BLaER1 treated with 17β-estradiol and CSF1 and Interleukin-3, amounts not matched to agents 10 nM and 100 nM (cell line): ENCODE measurements around the gene RARS1.
"Not testable (repeated sequence)": the region's sequence is repeated elsewhere in the genome, so short reads cannot be mapped to it uniquely, and the experiment has no call there.

ENCODE experiments used
- H3K27ac ChIP-seq, 11 experiments: shearing (Covaris generic); formaldehyde crosslinking; 2 replicates each; pipeline ENCODE4 v1.8.1; 2022
- H3K27me3 ChIP-seq, 11 experiments: shearing (Covaris generic); formaldehyde crosslinking; 2 replicates each; pipeline ENCODE4 v1.8.1; 2022
- H3K36me3 ChIP-seq, 11 experiments: shearing (Covaris generic); formaldehyde crosslinking; 2 replicates each; pipeline ENCODE4 v1.8.1; 2022
- H3K4me1 ChIP-seq, 10 experiments: shearing (Covaris generic); formaldehyde crosslinking; 2 replicates each; pipeline ENCODE4 v1.8.1; 2022
- H3K4me2 ChIP-seq, 11 experiments: shearing (Covaris generic); formaldehyde crosslinking; 2 replicates each; pipeline ENCODE4 v1.8.1; 2022
- H3K4me3 ChIP-seq, 10 experiments: shearing (Covaris generic); formaldehyde crosslinking; 2 replicates each; pipeline ENCODE4 v1.8.1; 2022
- H3K9ac ChIP-seq, 11 experiments: shearing (Covaris generic); formaldehyde crosslinking; 2 replicates each; pipeline ENCODE4 v1.8.1; 2022
- H3K9me3 ChIP-seq, 11 experiments: shearing (Covaris generic); formaldehyde crosslinking; replicated peaks in 1 of 11; 2 replicates each; pipeline ENCODE4 v1.8.1; 2022
- H4K20me1 ChIP-seq, 11 experiments: shearing (Covaris generic); formaldehyde crosslinking; 2 replicates each; pipeline ENCODE4 v1.8.1; 2022
- Cebpa-rat ChIP-seq, 11 experiments: shearing (Covaris generic); IDR thresholded peaks; 2 replicates each; pipeline ENCODE4 v1.8.1; 2022

The RARS1 gene

GRCh38 chr5:168531987-168532864, 46.0 kb downstream of the RARS1 start:
- Histone ChIP-seq H3K4me1 (no peaks in the 10 kb centered on the region), H3K9me3 (peaks cover 0 to 11% (median 5%) of the 10 kb centered on the region in 11 experiments; a peak in 8 of 22 replicates), H4K20me1 (no peaks in the 10 kb centered on the region; a peak in 1 of 22 replicates), H3K4me2 (no peak overlapping the region), H3K27ac (no peak overlapping the region), H3K36me3 (no peaks in the 10 kb centered on the region), H3K27me3 (no peaks in the 10 kb centered on the region), H3K9ac (no peak overlapping the region), H3K4me3 (no peak overlapping the region)
- no peak for TF ChIP-seq Cebpa-rat (IDR thresholded peaks at IDR 0.05)

DNA sequence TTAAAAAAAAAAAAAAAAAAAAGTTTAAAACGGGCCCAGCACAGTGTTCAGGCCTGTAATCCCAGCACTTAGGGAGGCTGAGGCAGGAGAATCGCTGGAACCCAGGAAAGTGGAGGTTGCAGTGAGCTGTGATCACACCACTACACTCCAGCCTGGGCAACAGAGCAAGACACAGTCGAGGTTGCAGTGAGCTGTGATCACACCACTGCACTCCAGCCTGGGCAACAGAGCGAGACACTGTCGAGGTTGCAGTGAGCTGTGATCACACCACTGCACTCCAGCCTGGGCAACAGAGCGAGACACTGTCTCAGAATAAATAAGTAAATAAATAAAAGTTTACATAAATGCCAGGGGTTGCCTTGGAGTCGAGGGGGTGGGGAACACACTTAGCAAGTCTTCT, 48.1 kb downstream of the RARS1 start:
- not testable (repeated sequence) for H4K20me1 ChIP-seq, H3K36me3 ChIP-seq, H3K27me3 ChIP-seq, H3K9ac ChIP-seq, H3K4me1 ChIP-seq, H3K27ac ChIP-seq, H3K4me3 ChIP-seq, H3K4me2 ChIP-seq
- H3K9me3 ChIP-seq, result peaks cover 0 to 10% (median 5%) of the 10 kb centered on the region in 11 experiments; a peak in 7 of 22 replicates

GRCh38 chr5:168537176-168537575, 50.9 kb downstream of the RARS1 start:
- Histone ChIP-seq H3K27me3 (no peaks in the 10 kb centered on the region), H3K27ac (no peak overlapping the region), H3K4me3 (no peak overlapping the region), H3K36me3 (no peaks in the 10 kb centered on the region), H3K9me3 (0 out of 22 replicates have a peak, but pooled peaks cover 0 to 3% (median 0%) of the 10 kb centered on the region in 11 experiments), H4K20me1 (peaks cover 0 to 3% (median 0%) of the 10 kb centered on the region in 11 experiments; a peak in 2 of 22 replicates), H3K4me1 (no peaks in the 10 kb centered on the region), H3K9ac (no peak overlapping the region), H3K4me2 (no peak overlapping the region)
- no peak for TF ChIP-seq Cebpa-rat (IDR thresholded peaks at IDR 0.05)

DNA sequence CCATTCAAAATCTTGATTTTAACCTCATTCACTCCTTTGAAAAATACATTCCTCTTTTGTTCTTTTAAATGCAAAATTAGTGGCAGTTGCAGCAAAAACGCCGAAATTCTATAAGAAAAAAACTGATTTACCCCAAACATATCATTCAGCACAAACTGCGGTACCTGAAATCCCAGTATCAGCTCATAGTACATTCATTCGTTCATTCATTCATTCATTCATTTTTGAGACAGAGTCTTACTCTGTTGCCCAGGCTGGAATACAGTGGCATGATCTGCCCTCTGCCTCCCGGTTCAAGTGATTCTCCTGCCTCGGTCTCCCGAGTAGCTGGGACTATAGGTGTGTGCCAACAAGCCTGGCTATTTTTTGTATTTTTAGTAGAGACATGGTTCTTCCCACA, 63.3 kb downstream of the RARS1 start:
- Histone ChIP-seq H3K9me3 (no peaks in the 10 kb centered on the region), H3K4me2 (no peak overlapping the region), H3K9ac (no peak overlapping the region), H3K4me1 (no peaks in the 10 kb centered on the region), H3K4me3 (no peak overlapping the region), H3K27ac (no peak overlapping the region), H3K36me3 (peaks cover 64 to 94% (median 81%) of the 10 kb centered on the region in 11 experiments), H4K20me1 (peaks cover 4 to 64% (median 33%) of the 10 kb centered on the region in 11 experiments; a peak in 17 of 22 replicates), H3K27me3 (no peaks in the 10 kb centered on the region)
- TF ChIP-seq Cebpa-rat (IDR thresholded peaks at IDR 0.05), result no peak

DNA sequence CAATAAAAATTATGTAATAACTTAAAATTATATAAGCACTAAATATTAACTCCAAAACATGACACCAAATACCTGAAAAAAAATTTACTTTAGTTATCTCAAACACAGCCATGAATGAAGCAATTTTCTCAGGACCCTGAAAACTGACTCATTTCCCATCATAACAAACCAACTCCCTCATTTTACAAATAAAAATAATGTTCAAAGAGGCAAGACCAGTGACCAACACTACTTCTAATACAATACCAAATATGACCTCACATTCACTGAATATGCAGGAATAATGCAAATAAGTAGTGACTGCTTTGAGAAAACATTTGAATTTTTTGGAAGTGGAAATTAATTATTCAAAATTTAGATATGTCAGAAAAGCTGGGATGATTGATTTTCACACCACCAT, 64.4 kb downstream of the RARS1 start:
- H3K27me3 ChIP-seq, result no peaks in the 10 kb centered on the region
- H3K27ac ChIP-seq, result no peak overlapping the region
- H3K9me3 ChIP-seq, result no peaks in the 10 kb centered on the region
- H4K20me1 ChIP-seq, result peaks cover 4 to 64% (median 33%) of the 10 kb centered on the region in 11 experiments; a peak in 17 of 22 replicates
- no peak overlapping the region for H3K9ac ChIP-seq
- peaks cover 75 to 100% (median 92%) of the 10 kb centered on the region in 11 experiments for H3K36me3 ChIP-seq
- H3K4me3 ChIP-seq, result no peak overlapping the region
- TF ChIP-seq Cebpa-rat (IDR thresholded peaks at IDR 0.05), result no peak
- H3K4me1 ChIP-seq, result no peaks in the 10 kb centered on the region
- no peak overlapping the region for H3K4me2 ChIP-seq

- no peaks in the 10 kb centered on the region for H3K9me3 ChIP-seq
- no peak overlapping the region for H3K4me2 ChIP-seq
- H3K9ac ChIP-seq, result no peak overlapping the region
- H3K4me3 ChIP-seq, result no peak overlapping the region
- no peaks in the 10 kb centered on the region for H3K4me1 ChIP-seq
- no peak for TF ChIP-seq Cebpa-rat (IDR thresholded peaks at IDR 0.05)
- H4K20me1 ChIP-seq, result peaks cover 4 to 74% (median 34%) of the 10 kb centered on the region in 11 experiments; a peak in 18 of 22 replicates
- H3K36me3 ChIP-seq, result peaks cover 82 to 100% (median 98%) of the 10 kb centered on the region in 11 experiments
- no peaks in the 10 kb centered on the region for H3K27me3 ChIP-seq
- no peak overlapping the region for H3K27ac ChIP-seq
Observed at GRCh38 chr5:168552146-168552545, 65.9 kb downstream of the RARS1 start.

- Histone ChIP-seq H3K9me3 (no peaks in the 10 kb centered on the region), H3K36me3 (peaks cover 88 to 100% (median 99%) of the 10 kb centered on the region in 11 experiments), H3K4me1 (no peaks in the 10 kb centered on the region), H3K27ac (no peak overlapping the region), H3K4me3 (no peak overlapping the region), H3K9ac (no peak overlapping the region), H3K4me2 (no peak overlapping the region), H3K27me3 (no peaks in the 10 kb centered on the region), H4K20me1 (peaks cover 4 to 86% (median 34%) of the 10 kb centered on the region in 11 experiments; a peak in 18 of 22 replicates)
- no peak for TF ChIP-seq Cebpa-rat (IDR thresholded peaks at IDR 0.05)
Observed at GRCh38 chr5:168553377-168554130, 67.3 kb downstream of the RARS1 start.

- no peaks in the 10 kb centered on the region for H3K9me3 ChIP-seq
- no peak overlapping the region for H3K4me3 ChIP-seq
- no peak overlapping the region for H3K4me2 ChIP-seq
- H3K4me1 ChIP-seq, result no peaks in the 10 kb centered on the region
- peaks cover 8 to 80% (median 34%) of the 10 kb centered on the region in 11 experiments; a peak in 20 of 22 replicates for H4K20me1 ChIP-seq
- no peak overlapping the region for H3K9ac ChIP-seq
- no peak overlapping the region for H3K27ac ChIP-seq
- peaks cover 96 to 100% (median 100%) of the 10 kb centered on the region in 11 experiments for H3K36me3 ChIP-seq
- no peak for TF ChIP-seq Cebpa-rat (IDR thresholded peaks at IDR 0.05)
- no peaks in the 10 kb centered on the region for H3K27me3 ChIP-seq
Observed at GRCh38 chr5:168557389-168557788, 71.1 kb downstream of the RARS1 start.

GRCh38 chr5:168562279-168562678, 76.0 kb downstream of the RARS1 start:
- no peak overlapping the region for H3K4me2 ChIP-seq
- H3K4me3 ChIP-seq, result no peak overlapping the region
- peaks cover 94 to 100% (median 97%) of the 10 kb centered on the region in 11 experiments for H3K36me3 ChIP-seq
- no peaks in the 10 kb centered on the region for H3K9me3 ChIP-seq
- no peak overlapping the region for H3K27ac ChIP-seq
- H4K20me1 ChIP-seq, result peaks cover 34 to 87% (median 62%) of the 10 kb centered on the region in 11 experiments; a peak in 21 of 22 replicates
- H3K9ac ChIP-seq, result no peak overlapping the region
- TF ChIP-seq Cebpa-rat (IDR thresholded peaks at IDR 0.05), result no peak
- no peaks in the 10 kb centered on the region for H3K27me3 ChIP-seq
- no peaks in the 10 kb centered on the region for H3K4me1 ChIP-seq
